ENCODE measurements around the gene GBF1. TPM values are rescaled to one million over a fixed set of nuclear protein-coding genes. Genes with fewer than 3 reads are reported as not detected.

GBF1 gene
- polyA plus RNA-seq, 1 donor (not counting 4 experiments of a cell fraction or from before 2014, with no cell fraction given), result 17.4 TPM

- Histone ChIP-seq H3K36me3 (ENCODE audit: control insufficient read depth in 2 of 2, extremely low read depth in 1 of 2, insufficient read depth in 2 of 2, low read length in 2 of 2) (no peaks in the 10 kb centered on the region), H3K9me1 (ENCODE audit: control insufficient read depth, extremely low read depth, insufficient read depth, low read length) (no peaks in the 10 kb centered on the region), H3K9me3 (ENCODE audit: control insufficient read depth, low read depth, low read length) (peaks cover 6% of the 10 kb centered on the region), H3K9ac (ENCODE audit: control insufficient read depth, extremely low read depth, insufficient read depth, low read length) (no peak overlapping the region), H3K4me2 (ENCODE audit: control insufficient read depth, extremely low read depth, insufficient read depth, low read depth, low read length) (no peak overlapping the region), H3K4me3 (ENCODE audit: control insufficient read depth in 2 of 3, extremely low read depth in 1 of 3, insufficient read depth in 2 of 3, low read depth in 1 of 3, low read length in 3 of 3) (no peak overlapping the region), H3K4me1 (ENCODE audit: control insufficient read depth, extremely low read depth, insufficient read depth, low read length) (no peaks in the 10 kb centered on the region), H3K27me3 (ENCODE audit: control insufficient read depth, extremely low read depth, insufficient read depth, low read length) (peaks cover 5% of the 10 kb centered on the region), H3K79me2 (ENCODE audit: control insufficient read depth, insufficient read depth, low read length) (no peaks in the 10 kb centered on the region), H2AFZ (ENCODE audit: control insufficient read depth, low read length) (no peak overlapping the region), H3K27ac (ENCODE audit: control insufficient read depth, insufficient read depth, low read length) (no peak overlapping the region), H4K20me1 (ENCODE audit: control insufficient read depth, extremely low read depth, insufficient read depth, low read length) (no peaks in the 10 kb centered on the region)
- FAIRE-seq (no peak), DNase-seq (ENCODE audit: low read depth, low spot score) (no peak)
- TF ChIP-seq CTCF (optimal IDR thresholded peaks at IDR 0.05 in 1 of 3, IDR thresholded peaks at IDR 0.05 in 1 of 3, conservative IDR thresholded peaks at IDR 0.05 in 1 of 3; ENCODE audit: extremely low read depth in 1 of 3, insufficient read depth in 2 of 3, low read length in 3 of 3), result no peak
- no peak for TF ChIP-seq EZH2 (IDR thresholded peaks at IDR 0.05; ENCODE audit: low read length)
- dilution Hi-C loops (cut with MboI; ENCODE audit: extremely low pct_ligation_motif_present, low sequenced_read_pairs), result no loop called here
Measured at GRCh38 chr10:102200751-102201640, 44.3 kb upstream of the GBF1 start.

GRCh38 chr10:102202386-102202785 is 42.9 kb upstream of the GBF1 start:
- H4K20me1 ChIP-seq (ENCODE audit: control insufficient read depth, extremely low read depth, insufficient read depth, low read length), result no peaks in the 10 kb centered on the region
- H3K9me3 ChIP-seq (ENCODE audit: control insufficient read depth, low read depth, low read length), result peaks cover 6% of the 10 kb centered on the region
- no peak overlapping the region for H2AFZ ChIP-seq (ENCODE audit: control insufficient read depth, low read length)
- no peak overlapping the region for H3K4me2 ChIP-seq (ENCODE audit: control insufficient read depth, extremely low read depth, insufficient read depth, low read depth, low read length)
- H3K9me1 ChIP-seq (ENCODE audit: control insufficient read depth, extremely low read depth, insufficient read depth, low read length), result no peaks in the 10 kb centered on the region
- peaks cover 5% of the 10 kb centered on the region for H3K27me3 ChIP-seq (ENCODE audit: control insufficient read depth, extremely low read depth, insufficient read depth, low read length)
- no peaks in the 10 kb centered on the region for H3K4me1 ChIP-seq (ENCODE audit: control insufficient read depth, extremely low read depth, insufficient read depth, low read length)
- dilution Hi-C loops (cut with MboI; ENCODE audit: extremely low pct_ligation_motif_present, low sequenced_read_pairs), result no loop called here
- TF ChIP-seq EZH2 (IDR thresholded peaks at IDR 0.05; ENCODE audit: low read length), result no peak
- TF ChIP-seq CTCF (optimal IDR thresholded peaks at IDR 0.05 in 1 of 3, IDR thresholded peaks at IDR 0.05 in 1 of 3, conservative IDR thresholded peaks at IDR 0.05 in 1 of 3; ENCODE audit: extremely low read depth in 1 of 3, insufficient read depth in 2 of 3, low read length in 3 of 3), result no peak
- DNase-seq (ENCODE audit: low read depth, low spot score), result no peak
- H3K9ac ChIP-seq (ENCODE audit: control insufficient read depth, extremely low read depth, insufficient read depth, low read length), result no peak overlapping the region
- H3K4me3 ChIP-seq (ENCODE audit: control insufficient read depth in 2 of 3, extremely low read depth in 1 of 3, insufficient read depth in 2 of 3, low read depth in 1 of 3, low read length in 3 of 3), result no peak overlapping the region
- H3K36me3 ChIP-seq (ENCODE audit: control insufficient read depth in 2 of 2, extremely low read depth in 1 of 2, insufficient read depth in 2 of 2, low read length in 2 of 2), result no peaks in the 10 kb centered on the region
- H3K27ac ChIP-seq (ENCODE audit: control insufficient read depth, insufficient read depth, low read length), result no peak overlapping the region
- no peak for FAIRE-seq
- H3K79me2 ChIP-seq (ENCODE audit: control insufficient read depth, insufficient read depth, low read length), result no peaks in the 10 kb centered on the region
